Measurements from ENCODE around the gene MAPK6. TPM values are rescaled to one million over a fixed set of nuclear protein-coding genes. Genes with fewer than 3 reads are reported as not detected.

Gene MAPK6
- total RNA-seq, 1 donor from 2014 or later: 98.2 TPM

GRCh38 chr15:52103217-52104207 lies 84.5 kb downstream of the MAPK6 start:
- FAIRE-seq (peak; percentile 43), DNase-seq (ENCODE audit: low read depth) (peak; percentile 97)
- TF ChIP-seq CTCF (IDR thresholded peaks at IDR 0.05; ENCODE audit: insufficient read depth, low read depth, low read length): no peak
- no peak for TF ChIP-seq EZH2 (IDR thresholded peaks at IDR 0.05; ENCODE audit: insufficient read depth, low read length)
- no peaks in the 10 kb centered on the region for H3K27me3 ChIP-seq (ENCODE audit: insufficient read depth, low read length)
- peak overlapping the region; percentile 65 for H3K4me2 ChIP-seq (ENCODE audit: low read length)
- Mint-ChIP-seq H3K27me3 (ENCODE audit: low read depth, unreplicated experiment) (no peaks in the 10 kb centered on the region), H3K4me1 (ENCODE audit: low read depth, unreplicated experiment) (peaks cover 19% of the 10 kb centered on the region), H3K4me3 (ENCODE audit: unreplicated experiment) (no peak overlapping the region), H3K9me3 (ENCODE audit: unreplicated experiment) (no peaks in the 10 kb centered on the region), H3K27ac (ENCODE audit: unreplicated experiment) (peak overlapping the region; percentile 63), H3K36me3 (ENCODE audit: low read depth, unreplicated experiment) (no peaks in the 10 kb centered on the region)
- no peaks in the 10 kb centered on the region for H3K9me3 ChIP-seq (ENCODE audit: insufficient read depth, low read depth, low read length)
- no peak overlapping the region for H2AFZ ChIP-seq (ENCODE audit: low read depth, low read length)
- no peaks in the 10 kb centered on the region for H3K36me3 ChIP-seq (ENCODE audit: insufficient read depth, low read length)
- H3K9ac ChIP-seq (ENCODE audit: low read length): peak overlapping the region; percentile 44
- H3K4me1 ChIP-seq (ENCODE audit: insufficient read depth, low read length): peaks cover 23% of the 10 kb centered on the region
- no peaks in the 10 kb centered on the region for H4K20me1 ChIP-seq (ENCODE audit: insufficient read depth, low read length)
- no peaks in the 10 kb centered on the region for H3K79me2 ChIP-seq (ENCODE audit: insufficient read depth, low read length)
- no peak overlapping the region for H3K4me3 ChIP-seq (ENCODE audit: insufficient read depth, low read depth, low read length)
- H3K27ac ChIP-seq (ENCODE audit: low read depth, low read length): peak overlapping the region; percentile 88

- Histone ChIP-seq H3K79me2 (ENCODE audit: insufficient read depth, low read length) (no peaks in the 10 kb centered on the region), H3K9ac (ENCODE audit: low read length) (no peak overlapping the region), H3K4me1 (ENCODE audit: insufficient read depth, low read length) (peaks cover 23% of the 10 kb centered on the region), H4K20me1 (ENCODE audit: insufficient read depth, low read length) (no peaks in the 10 kb centered on the region), H3K4me2 (ENCODE audit: low read length) (no peak overlapping the region), H3K4me3 (ENCODE audit: insufficient read depth, low read depth, low read length) (no peak overlapping the region), H3K27me3 (ENCODE audit: insufficient read depth, low read length) (peaks cover 2% of the 10 kb centered on the region), H2AFZ (ENCODE audit: low read depth, low read length) (no peak overlapping the region), H3K36me3 (ENCODE audit: insufficient read depth, low read length) (no peaks in the 10 kb centered on the region), H3K9me3 (ENCODE audit: insufficient read depth, low read depth, low read length) (no peaks in the 10 kb centered on the region), H3K27ac (ENCODE audit: low read depth, low read length) (no peak overlapping the region)
- FAIRE-seq (no peak), DNase-seq (ENCODE audit: low read depth) (no peak)
- no peak for TF ChIP-seq CTCF (IDR thresholded peaks at IDR 0.05; ENCODE audit: insufficient read depth, low read depth, low read length)
- Mint-ChIP-seq H3K9me3 (ENCODE audit: unreplicated experiment) (no peaks in the 10 kb centered on the region), H3K27me3 (ENCODE audit: low read depth, unreplicated experiment) (peaks cover under 1% of the 10 kb centered on the region), H3K4me3 (ENCODE audit: unreplicated experiment) (peak overlapping the region; percentile 27), H3K36me3 (ENCODE audit: low read depth, unreplicated experiment) (no peaks in the 10 kb centered on the region), H3K27ac (ENCODE audit: unreplicated experiment) (no peak overlapping the region), H3K4me1 (ENCODE audit: low read depth, unreplicated experiment) (peaks cover 19% of the 10 kb centered on the region)
Measured at GRCh38 chr15:52104532-52105004, 85.5 kb downstream of the MAPK6 start.

- H3K9me3 ChIP-seq (ENCODE audit: insufficient read depth, low read depth, low read length): no peaks in the 10 kb centered on the region
- H3K36me3 Mint-ChIP-seq (ENCODE audit: low read depth, unreplicated experiment): no peaks in the 10 kb centered on the region
- H3K4me1 ChIP-seq (ENCODE audit: insufficient read depth, low read length): peaks cover 23% of the 10 kb centered on the region
- TF ChIP-seq CTCF (IDR thresholded peaks at IDR 0.05; ENCODE audit: insufficient read depth, low read depth, low read length) (no peak), EZH2 (IDR thresholded peaks at IDR 0.05; ENCODE audit: insufficient read depth, low read length) (no peak)
- H3K79me2 ChIP-seq (ENCODE audit: insufficient read depth, low read length): no peaks in the 10 kb centered on the region
- FAIRE-seq: no peak
- H3K27me3 Mint-ChIP-seq (ENCODE audit: low read depth, unreplicated experiment): peaks cover 7% of the 10 kb centered on the region
- no peak for DNase-seq (ENCODE audit: low read depth)
- H3K36me3 ChIP-seq (ENCODE audit: insufficient read depth, low read length): no peaks in the 10 kb centered on the region
- H3K4me3 ChIP-seq (ENCODE audit: insufficient read depth, low read depth, low read length): no peak overlapping the region
- H3K4me3 Mint-ChIP-seq (ENCODE audit: unreplicated experiment): no peak overlapping the region
- H3K4me2 ChIP-seq (ENCODE audit: low read length): no peak overlapping the region
- no peak overlapping the region for H3K27ac ChIP-seq (ENCODE audit: low read depth, low read length)
- H3K27ac Mint-ChIP-seq (ENCODE audit: unreplicated experiment): no peak overlapping the region
- peaks cover 19% of the 10 kb centered on the region for H3K4me1 Mint-ChIP-seq (ENCODE audit: low read depth, unreplicated experiment)
- no peaks in the 10 kb centered on the region for H4K20me1 ChIP-seq (ENCODE audit: insufficient read depth, low read length)
- H3K9ac ChIP-seq (ENCODE audit: low read length): no peak overlapping the region
- no peak overlapping the region for H2AFZ ChIP-seq (ENCODE audit: low read depth, low read length)
- no peaks in the 10 kb centered on the region for H3K9me3 Mint-ChIP-seq (ENCODE audit: unreplicated experiment)
- H3K27me3 ChIP-seq (ENCODE audit: insufficient read depth, low read length): peaks cover 8% of the 10 kb centered on the region
Measured at GRCh38 chr15:52105846-52106245, 86.8 kb downstream of the MAPK6 start.
